Stimulated activated CD4-positive, alpha-beta T cell treated with anti-CD3 and anti-CD28 coated beads, Interleukin-2, amount 100 ng/mL, for 4 hours (primary cell): ENCODE data around the gene SPOPL.
"Not testable (repeated sequence)": the region's sequence is repeated elsewhere in the genome, so short reads cannot be mapped to it uniquely, and the experiment has no call there.

Experiments
- DNase-seq: peaks from one replicate; pipeline ENCODE4 v3.0.0-alpha.2; 2020; ENCODE audit warnings: low read depth

Gene SPOPL

DNA sequence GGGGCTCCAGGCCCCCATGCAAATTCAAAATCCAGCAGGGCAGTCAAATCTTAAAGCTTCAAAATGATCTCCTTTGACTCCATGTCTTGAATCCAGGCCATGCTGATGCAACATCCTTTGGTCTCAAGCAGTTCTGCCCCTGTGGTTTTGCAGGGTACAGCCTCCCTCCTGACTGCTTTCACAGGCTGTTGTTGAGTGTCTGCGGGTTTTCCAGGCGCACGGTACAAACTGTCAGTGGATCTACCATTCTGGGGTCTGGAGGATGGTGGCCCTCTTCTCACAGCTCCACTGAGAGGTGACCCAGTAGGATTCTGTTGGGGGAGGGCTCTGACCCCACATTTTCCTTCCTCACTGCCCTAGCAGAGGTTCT is 22.1 kb downstream of the SPOPL start:
- DNase-seq: not testable (repeated sequence)

DNA sequence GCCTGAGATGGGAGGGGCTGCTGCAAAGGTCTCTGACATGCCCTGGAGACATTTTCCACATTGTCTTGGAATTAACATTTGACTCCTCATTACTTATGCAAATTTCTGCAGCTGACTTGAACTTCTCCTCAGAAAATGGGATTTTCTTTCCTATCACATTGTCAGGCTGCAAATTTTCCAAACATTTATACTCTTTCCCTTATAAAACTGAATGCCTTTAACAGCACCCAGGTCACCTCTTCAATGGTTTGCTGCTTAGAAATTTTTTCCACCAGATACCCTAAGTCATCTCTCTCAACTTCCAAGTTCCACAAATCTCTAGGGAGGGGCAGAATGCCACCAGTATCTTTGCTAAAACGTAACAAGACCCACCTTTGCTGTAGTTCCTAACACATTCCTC is 22.8 kb downstream of the SPOPL start:
- not testable (repeated sequence) for DNase-seq

DNA sequence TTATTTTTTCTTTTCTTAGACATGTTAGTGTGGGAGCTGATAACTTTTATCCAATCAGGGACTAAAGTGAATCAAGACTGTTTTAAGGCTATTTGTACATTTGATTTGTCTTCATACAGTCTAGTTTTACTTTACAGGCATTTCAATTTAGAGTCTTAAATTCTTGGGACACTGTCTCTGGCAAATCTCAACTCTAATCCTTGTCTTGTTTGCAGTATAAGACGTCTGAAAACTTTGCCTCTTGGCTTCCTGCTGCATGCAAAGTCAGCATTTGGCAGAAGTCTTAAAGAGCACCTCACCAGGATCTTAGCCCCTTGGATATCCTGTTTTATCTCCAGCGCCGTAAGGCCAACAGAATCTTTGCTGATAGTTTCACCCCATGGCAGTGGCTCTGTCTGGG is 30.3 kb downstream of the SPOPL start:
- DNase-seq: no peak

DNA sequence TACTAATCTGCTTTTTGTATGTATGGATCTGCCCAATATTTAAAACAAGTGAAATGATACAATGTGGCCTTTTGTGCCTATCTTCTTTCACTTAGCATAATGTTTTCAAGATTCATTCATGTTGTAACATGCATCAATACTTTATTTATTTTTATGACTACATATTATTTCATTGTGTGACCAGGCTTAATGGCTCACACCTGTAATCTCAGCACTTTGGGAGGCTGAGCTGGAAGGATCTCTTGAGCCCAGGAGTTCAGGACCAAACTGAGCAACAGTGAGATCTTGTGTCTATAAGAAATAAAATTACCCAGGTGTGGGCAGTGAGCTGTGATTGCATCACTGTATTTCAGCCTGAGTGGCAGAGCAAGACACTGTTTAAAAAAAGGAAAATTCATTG is 33.2 kb downstream of the SPOPL start:
- DNase-seq: no peak

DNA sequence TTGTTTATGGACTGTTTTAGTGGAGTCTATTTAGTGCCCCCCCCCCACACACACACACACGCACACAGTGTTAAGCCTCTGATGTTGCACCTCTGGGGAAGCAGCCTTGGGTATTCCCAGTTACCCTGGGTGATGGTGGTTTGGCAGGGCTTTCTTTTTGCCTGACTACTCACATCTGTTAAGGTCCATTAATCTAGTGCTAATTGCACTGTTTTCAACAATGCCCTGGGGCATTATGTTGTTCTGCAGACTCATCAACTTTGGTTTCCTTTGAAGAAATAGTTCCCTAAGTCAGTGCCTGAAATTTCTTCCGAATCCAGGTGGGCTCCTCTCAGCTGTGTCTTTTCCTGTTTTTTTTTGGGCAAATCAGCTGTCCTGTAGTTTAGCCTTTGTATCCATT is 34.7 kb downstream of the SPOPL start:
- DNase-seq: no peak

DNA sequence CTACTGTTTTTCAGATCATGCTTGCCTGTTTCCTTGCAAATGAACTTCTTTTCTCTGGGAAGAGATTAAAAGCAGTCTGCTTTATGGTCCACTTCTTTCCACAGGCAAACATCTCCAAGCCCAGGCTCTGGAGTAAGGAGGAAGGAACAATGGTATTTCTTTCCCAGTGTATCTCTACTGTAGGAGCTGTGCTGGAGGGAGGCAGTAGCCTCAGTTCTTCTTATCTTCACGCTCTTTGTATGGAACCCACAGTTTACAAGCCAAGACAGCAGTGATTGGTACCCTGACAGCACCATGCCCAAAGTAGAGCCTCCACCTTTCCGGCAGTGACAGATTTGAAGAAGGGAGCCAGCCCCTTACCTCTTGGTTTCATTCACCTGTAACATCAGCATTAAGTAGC is 35.2 kb downstream of the SPOPL start:
- DNase-seq: no peak

DNA sequence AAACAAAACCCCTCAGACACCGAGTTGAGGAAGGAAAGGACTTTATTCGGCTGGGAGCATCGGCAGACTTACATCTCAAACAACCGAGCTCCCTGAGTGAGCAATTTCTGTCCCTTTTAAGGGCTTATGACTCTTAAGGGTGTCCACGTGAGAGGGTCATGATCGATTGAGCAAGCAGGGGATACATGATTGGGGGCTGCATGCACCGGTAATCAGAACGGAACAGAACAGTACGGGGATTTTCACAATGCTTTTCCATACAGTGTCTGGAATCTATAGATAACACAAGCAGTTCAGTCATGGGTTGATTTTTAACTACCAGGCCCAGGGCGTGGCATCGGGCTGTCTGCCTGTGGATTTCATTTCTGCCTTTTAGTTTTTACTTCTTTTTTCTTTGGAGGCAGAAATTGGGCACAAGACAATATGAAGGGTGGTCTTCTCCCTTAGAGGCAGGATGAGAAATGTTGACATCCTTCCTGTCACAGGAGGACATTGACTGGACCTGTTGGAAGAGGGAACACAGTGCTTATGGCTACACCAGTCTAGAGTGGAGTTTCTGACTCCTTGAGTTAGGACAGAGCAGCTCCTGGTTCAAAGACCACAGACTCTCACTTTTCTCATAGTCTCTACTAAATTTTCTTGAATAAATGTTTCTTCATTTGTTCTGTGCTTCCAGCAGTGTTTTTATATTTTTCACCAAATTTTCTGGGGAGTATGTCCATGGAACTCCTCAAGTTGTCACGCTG is 35.8 kb downstream of the SPOPL start:
- DNase-seq: no peak

DNA sequence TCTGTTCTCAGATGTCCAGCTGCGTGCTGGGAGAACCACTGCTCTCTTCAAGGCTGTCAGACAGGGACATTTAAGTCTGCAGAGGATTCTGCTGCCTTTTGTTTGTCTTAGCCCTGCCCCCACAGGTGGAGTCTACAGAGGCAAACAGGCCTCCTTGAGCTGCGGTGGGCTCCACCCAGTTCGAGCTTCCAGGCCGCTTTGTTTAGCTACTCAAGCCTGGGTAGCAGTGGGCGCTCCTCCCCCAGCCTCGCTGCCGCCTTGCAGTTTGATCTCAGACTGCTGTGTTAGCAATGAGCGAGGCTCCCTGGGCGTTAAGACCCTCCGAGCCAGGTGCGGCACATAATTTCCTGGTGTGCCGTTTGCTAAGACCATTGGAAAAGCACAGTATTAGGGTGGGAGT is 42.6 kb downstream of the SPOPL start:
- DNase-seq: not testable (repeated sequence)

DNA sequence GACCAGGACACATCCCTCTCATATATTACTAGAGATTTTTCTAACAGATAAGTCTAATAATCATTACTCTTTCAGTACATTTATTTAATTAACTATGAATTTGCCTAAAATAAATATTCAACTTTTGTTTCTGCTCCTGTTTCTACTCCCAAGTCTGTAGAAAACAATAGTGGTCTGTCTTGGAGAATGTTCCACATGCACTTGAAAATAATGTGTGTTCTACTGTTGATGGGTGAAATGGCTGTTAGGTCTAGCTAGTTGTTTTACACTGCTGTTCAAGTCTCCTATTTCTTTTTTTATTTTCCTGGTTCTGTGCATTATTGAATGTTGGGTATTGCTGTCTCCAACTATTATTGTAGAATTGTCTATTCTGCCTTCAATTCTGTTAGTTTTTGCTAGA is 47.2 kb downstream of the SPOPL start:
- no peak for DNase-seq

DNA sequence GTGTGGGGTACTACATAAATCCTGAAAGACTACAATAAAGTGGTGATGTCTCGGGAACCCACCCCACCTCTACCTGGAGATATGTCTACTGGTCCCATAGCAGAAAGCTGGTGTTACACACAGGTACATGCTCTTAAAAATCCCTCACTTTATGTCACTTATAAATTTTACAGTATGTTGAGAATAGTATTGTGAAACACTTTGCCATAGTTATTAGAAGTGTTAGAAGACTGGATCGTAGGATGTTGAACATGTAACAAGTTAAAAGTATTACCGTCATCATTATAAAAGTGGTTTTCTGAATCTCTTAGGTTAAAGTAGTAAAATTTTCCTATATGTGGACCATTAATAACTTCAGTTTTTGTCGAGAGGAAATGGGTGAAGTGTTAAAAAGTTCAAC is 48.6 kb downstream of the SPOPL start:
- DNase-seq: no peak

DNA sequence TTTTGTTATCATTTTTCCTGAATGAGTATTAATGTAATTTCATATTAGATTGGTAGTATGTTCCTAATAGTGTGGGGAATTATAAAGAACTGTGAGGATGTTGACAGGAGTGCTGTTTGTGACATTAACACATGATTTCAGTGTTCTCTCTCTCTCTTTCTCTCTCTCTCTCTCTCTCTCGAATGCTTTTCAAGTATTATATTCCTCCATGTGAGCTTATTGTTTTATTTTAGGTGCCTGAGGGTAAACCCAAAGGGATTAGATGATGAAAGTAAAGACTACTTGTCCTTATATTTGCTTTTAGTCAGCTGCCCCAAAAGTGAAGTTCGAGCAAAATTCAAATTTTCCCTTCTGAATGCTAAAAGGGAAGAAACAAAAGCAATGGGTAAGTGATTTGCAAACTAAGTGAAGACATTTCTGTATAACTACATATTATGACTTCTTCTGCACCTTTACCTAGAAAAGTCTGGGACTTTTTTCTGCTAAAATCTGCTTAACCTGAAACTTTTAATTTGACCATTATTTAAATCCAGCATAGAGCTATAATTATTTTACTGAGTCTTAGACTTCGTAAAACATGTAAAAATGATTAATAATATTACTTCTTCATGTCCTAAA is 49.2 kb downstream of the SPOPL start:
- DNase-seq: no peak

DNA sequence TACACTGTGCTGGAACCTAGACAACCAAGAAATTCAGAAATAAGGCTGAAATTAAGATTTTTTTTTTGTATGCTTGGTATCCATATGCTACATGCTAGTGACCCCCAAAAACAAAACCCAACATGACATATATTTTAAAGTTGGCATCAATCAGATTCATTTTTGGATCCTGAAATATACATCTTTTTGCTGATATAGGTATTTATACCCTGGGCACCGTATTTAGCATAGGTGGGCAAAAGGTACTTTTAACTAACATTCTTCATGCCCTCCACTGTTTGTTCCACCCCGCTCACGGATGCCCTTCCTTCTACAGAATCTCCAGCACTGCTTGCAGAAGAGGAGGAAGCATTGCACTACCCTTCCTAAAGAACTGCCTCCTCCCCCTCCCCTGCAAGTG is 52.6 kb downstream of the SPOPL start:
- no peak for DNase-seq

DNA sequence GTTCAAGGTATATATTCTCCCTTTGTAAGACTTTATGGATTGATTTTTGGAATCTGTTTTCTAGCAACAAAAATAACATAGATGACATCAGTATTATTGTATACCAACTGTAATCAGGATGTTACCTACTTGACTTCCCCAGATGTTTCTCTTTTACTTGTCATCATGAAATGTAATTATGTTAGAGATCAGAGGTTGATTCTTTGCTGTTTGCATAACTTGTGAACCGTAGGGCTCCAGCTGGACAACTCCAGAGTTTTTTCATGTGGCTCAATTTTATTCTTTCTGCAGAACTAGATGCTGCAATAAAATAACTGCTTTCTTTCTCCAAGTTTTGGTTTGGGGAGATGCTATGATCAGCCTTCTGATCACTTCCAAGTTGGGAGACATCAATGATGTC is 58.1 kb downstream of the SPOPL start:
- no peak for DNase-seq

DNA sequence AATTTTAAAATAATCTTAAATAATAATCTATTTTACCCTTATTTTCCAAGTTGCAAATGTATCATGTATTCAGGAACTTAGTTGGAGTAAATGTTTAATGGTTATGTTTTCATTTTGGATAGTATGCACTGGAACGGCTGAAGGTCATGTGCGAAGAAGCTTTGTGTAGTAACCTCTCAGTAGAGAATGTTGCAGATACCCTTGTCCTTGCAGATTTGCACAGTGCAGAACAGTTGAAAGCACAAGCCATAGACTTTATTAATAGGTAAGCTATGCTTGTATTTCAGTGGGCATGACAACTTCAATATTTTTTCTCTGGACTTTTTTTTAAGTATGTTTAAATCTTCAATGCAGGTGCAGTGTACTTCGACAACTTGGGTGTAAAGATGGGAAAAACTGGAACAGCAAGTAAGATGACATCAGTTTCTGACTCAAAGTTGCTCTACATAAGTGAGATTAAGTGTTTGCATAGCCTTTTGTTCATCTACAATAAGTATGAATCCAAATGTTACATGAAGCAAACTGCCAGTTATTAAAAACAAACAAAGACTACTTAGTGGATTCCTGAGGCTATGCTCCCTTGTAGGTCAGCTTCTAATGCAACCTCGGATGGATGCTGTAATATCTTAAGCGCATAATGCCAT is 63.1 kb downstream of the SPOPL start:
- DNase-seq: no peak

DNA sequence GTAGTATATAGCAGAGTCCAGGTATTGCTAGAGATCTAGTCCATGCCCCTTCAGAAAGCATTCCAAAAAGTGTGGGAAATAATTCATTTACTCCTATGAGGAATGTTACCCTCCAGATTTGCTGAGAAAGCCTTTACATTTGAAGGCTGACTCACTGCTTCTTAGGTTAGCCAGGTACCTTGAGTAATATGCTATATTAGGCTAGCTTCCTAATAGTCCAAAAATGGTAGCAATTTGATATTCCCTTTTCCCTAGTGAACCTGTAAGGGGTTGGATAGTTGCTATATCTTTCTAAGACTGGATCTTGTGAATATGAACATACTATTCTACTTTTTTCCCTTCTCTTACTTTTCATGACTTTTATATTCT is 63.6 kb downstream of the SPOPL start:
- no peak for DNase-seq

DNA sequence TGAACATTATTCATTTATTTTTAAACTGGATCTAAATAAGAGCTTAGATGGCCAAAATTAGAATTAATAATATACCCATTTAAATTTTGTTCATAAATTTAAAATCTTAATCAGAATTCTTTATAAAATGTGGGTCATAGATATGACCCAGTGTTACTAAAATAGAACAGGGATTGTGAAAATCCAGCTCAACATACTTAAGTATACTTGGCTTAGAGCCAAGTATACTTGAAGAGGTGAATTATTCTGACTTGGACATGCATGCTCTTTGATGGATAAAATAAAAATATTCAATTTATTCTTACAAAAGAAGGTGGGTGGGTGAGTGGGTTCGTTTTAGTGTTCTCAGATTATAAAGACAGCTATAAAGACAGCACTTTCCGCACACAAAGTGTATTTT is 70.7 kb downstream of the SPOPL start:
- DNase-seq: no peak

DNA sequence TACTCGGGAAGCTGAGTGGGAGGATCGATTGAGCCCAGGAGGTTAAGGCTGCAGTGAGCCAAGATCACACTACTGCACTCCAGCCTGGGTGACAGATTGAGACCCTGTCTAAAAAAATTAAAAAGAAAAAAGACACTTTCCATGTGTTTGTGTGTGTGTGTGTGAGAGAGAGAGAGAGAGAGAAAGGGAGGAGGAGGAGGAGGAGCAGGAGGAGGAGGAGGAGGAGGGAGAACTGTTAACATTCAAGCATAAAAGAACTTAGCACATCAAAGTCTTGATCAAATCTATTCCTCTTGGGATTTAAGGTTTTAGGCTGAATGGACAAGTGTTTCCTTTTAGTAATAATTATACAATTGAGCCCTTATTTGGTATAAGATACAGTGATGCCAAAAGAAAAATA is 75.5 kb downstream of the SPOPL start:
- no peak for DNase-seq

DNA sequence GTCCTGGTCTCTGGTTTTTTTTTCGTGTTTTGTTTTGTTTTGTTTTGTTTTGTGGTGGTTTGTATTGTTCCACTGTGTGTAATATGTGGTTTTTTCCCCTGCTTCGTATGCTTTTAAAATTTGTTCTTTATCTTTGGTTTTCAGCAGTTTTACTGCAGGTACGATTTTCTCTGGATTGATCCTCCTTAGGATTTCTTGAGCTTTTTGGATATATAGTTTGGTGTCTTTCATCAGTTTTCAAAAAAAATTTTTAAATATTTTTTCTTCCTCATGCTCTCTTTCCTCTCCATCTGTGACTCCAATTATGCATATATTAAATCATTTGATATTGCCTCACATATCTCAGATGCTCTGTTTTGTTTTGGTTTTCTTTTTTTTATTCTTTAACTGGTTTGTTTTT is 78.0 kb downstream of the SPOPL start:
- no peak for DNase-seq

DNA sequence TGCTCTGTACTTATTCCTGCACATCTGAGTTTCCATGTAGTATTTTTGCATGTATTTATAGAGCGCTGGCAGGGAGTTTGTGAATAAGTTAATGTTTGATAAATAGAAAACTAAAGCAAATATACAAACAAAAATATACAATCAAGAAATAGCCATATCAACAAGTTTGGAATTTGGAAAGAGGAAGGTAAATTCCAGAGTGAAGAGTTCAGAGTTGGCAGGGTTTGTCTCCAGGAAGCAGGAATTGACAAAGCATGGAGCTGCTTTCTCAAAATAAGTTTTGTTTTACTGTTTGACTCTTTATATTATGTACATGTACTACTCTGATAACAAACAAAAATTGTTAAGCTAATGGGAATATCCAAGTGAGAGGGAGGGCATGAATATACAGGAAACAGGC is 80.3 kb downstream of the SPOPL start:
- no peak for DNase-seq

DNA sequence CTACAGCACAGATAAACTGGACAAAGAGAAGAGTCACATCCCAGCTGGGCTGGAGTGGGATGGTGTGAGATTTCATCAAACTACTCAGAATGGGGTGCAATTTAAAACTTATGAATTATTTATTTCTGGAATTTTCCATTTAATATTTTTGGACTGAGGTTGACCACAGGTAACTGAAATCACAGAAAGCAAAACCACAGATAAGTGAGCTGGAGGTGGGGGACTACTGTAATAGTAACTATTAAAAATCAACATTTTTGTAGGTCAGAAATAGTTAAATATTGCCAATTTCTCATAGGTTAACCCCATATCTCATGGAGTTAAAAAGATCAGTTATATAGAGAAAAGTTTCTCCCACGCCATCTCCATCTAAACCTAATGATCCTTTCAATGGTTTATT is 88.1 kb downstream of the SPOPL start:
- no peak for DNase-seq

DNA sequence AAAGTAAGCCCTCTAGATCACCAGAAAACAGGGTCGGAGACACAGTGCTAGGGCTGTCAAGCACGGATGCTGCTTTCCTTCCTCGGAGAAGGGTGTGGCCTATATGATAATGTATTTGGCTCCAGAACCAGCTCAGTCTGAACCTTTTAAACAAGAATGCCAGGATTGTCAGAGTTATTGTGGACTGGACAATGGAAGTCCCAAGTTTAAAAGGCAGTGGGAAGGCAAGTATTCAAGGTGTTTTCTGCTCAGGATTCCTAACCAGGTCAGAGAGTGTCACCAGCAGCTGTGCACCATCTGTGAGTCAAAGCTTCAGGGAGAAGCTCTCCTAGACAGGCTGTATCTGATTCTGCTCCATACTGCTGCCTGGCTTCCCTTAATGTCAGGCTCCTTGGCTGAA is 94.8 kb downstream of the SPOPL start:
- no peak for DNase-seq

DNA sequence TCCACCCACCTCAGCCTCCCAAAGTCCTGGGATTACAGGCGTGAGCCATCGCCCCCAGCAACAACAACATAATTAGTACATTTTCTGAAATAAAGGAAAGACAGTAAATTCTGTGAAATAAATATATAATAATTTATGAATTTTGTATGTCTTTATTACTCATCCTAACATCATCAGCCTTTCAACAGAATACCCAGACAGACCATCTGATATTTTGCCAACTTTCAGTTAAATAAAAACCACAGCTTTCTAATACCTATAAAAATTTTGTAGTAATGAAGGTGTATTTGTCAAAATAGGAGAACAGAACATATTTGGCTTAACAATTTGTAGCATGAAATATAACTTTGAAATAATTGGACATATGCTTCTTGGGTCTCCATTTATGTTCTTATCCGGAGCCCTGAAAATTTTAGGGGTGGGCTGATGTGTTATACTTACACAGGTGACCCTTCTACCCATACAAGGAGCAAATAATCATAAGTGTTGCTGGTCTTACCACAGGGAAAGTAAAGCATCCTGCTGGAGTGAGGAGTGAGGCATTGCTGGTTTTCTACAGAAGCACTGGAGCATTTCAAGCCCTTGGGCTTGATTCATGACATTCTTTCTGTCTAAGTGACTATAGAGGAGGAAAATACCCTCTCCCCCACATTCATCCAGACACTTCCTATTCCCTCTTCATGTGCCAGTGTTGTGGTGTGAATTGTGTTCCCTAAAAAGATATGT is 99.3 kb downstream of the SPOPL start:
- DNase-seq: no peak
